Caki2 (cell line): ENCODE results near the gene ZNF555. TPM values are rescaled to one million over a fixed set of nuclear protein-coding genes. Genes with fewer than 3 reads are reported as not detected.
"Not testable (repeated sequence)": the region's sequence is repeated elsewhere in the genome, so short reads cannot be mapped to it uniquely, and the experiment has no call there.

Experiments used
- DNase-seq: peaks from one replicate; pipeline ENCODE4 v3.0.0-alpha.2; 2015; ENCODE audit warnings: low read depth
- in situ Hi-C: cut with HindIII; loops from 2 replicates; pipeline ENCODE4 v1.10.0; 2016; ENCODE audit warnings: low sequenced_read_pairs, low pct_unique_long_range_greater_than_20kb, mixed read lengths
- total RNA-seq: library from RNA; depleted of rRNA; stranded (reverse); fragments of >200 nt; shearing (Covaris generic); gene quantifications from 2 replicates; pipeline ENCODE4 v1.2.3, GENCODE V29; 2014; ENCODE audit warnings: low replicate concordance

ZNF555 gene
- total RNA-seq, 1 experiment from 2014 or later: 3.9 TPM

GRCh38 chr19:2817237-2817829 is 23.9 kb upstream of the ZNF555 start:
- in situ Hi-C loops, DNase-seq: not testable (repeated sequence)

DNA sequence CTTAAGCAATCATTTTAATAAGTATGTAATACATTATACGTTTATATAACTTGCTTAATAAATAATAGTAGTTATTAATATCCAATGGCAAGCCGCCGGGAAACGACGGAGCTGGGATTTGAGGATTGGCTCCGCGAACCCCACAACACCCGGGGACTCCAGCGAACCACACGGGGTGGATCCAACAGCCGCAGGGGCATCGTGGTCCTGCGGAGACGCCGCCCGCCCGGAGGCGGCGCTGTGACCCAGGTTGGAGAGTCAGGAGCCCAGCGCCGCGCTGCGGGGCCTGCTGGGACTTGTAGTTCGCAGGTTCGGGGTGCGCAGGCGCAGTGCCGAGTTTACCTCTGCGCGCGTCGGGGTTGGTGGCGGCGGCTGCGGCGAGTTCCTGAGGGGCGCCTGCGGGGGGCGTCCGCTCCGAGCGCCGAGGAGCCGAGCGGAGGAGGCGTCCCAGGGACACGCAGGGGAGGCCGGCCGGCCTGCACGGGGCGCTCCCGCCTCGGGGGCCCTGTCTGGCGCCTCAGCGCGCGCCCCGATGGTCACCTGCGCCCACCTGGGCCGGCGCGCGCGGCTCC is 21.6 kb upstream of the ZNF555 start, which contains the start of gene ZNF554:
TSS of gene ZNF554 (plus strand) at position 329 of the 572 bp plus-strand sequence. CDS start at position 533, 204 bp downstream.
- in situ Hi-C loops: no loop called here
- DNase-seq: peak; percentile 74

DNA sequence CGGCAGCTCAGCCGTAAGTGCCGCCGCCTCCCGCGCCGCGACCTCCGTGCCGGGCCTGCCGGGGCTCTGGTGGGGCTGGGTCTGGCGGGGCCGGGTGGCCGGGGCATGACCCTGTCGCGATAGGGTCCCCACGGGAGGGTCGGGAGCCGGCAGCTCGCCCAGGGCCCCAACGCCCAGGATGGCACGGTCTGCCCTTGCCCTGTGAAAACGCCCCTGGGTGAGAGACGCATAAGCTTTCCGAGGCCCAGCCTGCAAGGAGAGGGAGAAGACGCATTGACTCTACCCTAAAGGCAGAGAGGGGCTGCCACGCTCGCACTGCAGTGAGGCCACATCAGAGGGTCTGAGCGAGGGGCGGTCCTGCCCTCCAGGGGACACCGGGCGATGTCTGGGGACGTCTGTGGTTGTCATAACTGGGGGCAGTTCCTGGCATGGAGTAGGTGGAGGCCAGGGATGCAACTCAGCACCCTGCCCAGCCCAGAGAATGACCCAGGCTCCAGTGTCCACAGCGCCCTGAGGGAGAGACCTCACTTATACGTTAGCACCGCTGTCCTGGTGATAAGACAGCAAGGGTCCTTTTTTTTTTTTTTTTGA is 21.1 kb upstream of the ZNF555 start:
- no peak for DNase-seq
- in situ Hi-C loops: no loop called here

- in situ Hi-C loops: no loop called here
- DNase-seq: no peak
Observed at GRCh38 chr19:2822846-2823245, 18.4 kb upstream of the ZNF555 start.

DNA sequence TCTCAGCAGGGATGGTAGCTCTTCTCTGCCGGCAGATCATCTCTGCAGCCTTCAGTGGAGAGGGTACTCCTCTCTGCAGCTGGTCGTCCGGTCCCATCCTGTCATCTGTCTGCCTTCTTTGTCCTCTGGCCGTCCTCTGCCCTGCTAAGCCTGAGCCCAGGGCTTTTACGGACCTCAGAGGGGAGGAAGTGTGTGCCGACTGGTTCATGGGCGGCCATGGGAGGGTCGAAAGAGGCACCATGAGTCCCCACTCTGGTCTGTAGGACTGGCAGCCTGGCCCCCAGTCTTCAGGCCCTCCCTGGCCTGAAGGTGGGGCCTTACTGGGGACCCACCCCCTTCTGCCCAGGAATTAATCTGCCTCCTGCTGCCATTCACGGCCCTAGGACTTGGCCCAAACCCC is 17.6 kb upstream of the ZNF555 start:
- DNase-seq: no peak
- in situ Hi-C loops: no loop called here

DNA sequence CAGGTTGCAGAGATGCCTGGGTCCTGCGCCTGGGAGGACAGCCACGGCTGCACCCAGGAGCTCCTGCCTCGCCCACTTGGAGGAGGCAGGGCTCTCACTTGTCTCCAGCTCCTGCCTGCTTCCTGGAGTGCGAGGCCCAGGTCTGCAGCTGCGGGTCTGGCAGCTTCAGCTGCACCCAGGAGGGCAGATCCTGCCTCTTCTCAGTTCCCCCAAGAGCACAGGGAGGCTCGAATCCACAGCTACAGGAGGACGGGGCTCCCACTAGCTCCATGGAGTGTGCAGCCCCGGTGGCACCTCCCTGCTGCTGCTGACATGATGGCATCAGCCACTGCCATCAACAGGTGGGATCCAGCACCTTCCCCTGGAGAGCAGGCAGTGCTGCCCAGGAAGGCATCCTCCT is 17.1 kb upstream of the ZNF555 start:
- in situ Hi-C loops: no loop called here
- no peak for DNase-seq

GRCh38 chr19:2827022-2827421 is 14.3 kb upstream of the ZNF555 start:
- in situ Hi-C loops: no loop called here
- DNase-seq: no peak

DNA sequence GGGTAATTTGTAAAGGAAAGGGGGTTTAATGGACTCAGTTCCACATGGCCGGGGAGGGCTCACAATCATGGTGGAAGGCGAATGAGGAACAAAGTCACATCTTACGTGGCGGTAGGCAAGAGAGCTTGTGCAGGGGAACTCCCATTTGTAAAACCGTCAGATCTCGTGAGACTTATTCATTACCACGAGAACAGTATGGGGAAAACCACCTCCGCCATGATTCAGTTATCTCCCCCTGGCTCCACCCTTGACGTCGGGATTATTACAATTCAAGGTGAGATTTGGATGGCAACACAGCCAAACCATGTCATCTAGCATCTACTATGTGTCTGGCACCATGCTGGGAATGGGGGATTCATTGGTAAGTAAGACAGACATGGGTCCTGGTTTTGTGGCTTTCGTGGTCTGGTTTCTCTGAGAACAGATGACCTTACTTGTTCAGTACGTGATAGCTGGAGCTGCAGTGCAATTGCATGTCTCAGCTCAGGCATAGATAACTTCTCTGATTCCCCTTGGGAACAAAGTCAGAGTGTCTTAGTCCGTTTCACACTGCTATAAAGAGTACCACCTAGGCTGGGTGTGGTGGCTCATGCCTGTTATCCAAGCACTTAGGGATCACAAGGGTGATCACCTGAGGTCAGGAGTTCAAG is 13.3 kb upstream of the ZNF555 start:
- no peak for DNase-seq
- in situ Hi-C loops: no loop called here

DNA sequence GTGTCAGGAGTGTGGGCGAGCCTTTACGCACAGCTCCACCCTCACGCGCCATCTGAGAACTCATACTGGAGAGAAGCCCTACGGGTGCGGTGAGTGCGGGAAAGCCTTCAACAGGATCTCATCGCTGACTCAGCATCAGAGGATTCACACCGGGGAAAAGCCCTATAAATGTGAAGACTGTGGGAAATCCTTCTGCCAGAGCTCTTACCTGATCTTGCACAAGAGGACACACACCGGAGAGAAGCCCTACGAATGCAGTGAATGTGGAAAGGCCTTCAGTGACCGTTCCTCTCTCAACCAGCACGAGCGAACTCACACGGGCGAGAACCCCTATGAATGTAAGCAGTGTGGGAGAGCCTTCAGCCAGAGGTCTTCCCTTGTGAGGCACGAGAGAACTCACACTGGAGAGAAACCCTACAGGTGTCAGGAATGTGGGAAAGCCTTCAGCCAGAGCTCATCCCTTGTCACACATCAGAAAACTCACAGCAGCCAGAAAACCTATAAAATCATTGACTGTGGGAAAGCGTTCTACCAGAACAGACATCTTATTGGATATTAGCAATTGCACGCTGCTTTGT is 6.9 kb upstream of the ZNF555 start:
- in situ Hi-C loops: no loop called here
- no peak for DNase-seq

DNA sequence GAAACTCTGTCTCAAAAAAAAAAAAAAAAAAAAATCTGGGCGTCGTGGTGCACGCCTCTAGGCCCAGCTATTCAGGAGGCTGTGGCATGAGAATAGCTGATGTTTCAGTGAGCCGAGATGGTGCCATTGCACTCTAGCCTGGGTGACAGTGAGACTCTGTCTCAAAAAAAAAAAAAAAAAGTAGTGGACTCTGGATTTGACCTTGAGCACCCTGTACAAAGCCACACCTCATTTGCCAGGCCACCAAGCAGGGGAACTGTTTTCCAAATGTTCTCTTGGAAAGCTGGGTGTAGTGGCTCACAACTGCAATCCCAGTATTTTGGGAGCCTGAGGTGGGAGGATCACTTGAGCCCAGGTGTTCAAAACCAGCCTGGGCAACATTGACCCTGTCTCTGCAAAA is 3.8 kb upstream of the ZNF555 start:
- DNase-seq: no peak
- in situ Hi-C loops: no loop called here

GRCh38 chr19:2841855-2842574 is 740 bp downstream of the ZNF555 start:
- DNase-seq: no peak
- in situ Hi-C loops: no loop called here

GRCh38 chr19:2845107-2845506 is 3.8 kb downstream of the ZNF555 start:
- in situ Hi-C loops: no loop called here
- no peak for DNase-seq

DNA sequence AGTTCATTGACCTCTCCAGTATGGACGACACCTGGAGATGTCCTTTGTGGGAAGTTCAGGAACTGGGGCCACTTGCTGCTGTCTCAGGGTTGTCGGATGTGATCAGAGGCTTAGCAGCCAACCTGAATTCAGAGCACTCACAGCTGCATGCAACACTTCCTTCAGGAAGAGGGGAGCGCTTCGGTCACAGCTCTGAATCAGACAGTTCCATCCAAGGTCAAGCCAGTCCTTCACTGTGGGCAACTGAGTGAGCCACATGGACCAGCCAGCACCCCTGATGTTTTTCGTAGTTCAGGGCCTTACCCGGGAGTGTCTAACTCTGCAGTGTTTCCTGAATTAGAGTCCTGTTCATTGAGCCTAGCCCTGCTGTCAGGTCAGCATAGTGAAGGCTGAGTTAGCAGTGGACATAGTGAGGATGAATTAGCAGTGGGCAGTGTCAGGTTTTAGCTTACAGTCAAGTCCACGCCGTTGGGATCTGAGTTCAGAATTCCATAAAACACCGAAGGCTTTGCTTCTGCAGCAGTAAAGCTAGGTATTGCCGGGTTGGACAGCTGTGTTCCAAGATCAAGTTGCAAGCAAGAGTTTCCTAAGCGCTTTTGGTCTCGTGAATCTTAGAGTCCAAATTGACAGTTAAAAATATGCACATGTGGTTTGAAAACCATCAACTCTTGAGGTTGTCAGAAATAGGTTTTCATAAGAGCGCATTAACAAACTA is 5.1 kb downstream of the ZNF555 start:
- in situ Hi-C loops: no loop called here
- DNase-seq: no peak

- DNase-seq: no peak
- in situ Hi-C loops: no loop called here
Observed at GRCh38 chr19:2847507-2847906, 6.2 kb downstream of the ZNF555 start.

DNA sequence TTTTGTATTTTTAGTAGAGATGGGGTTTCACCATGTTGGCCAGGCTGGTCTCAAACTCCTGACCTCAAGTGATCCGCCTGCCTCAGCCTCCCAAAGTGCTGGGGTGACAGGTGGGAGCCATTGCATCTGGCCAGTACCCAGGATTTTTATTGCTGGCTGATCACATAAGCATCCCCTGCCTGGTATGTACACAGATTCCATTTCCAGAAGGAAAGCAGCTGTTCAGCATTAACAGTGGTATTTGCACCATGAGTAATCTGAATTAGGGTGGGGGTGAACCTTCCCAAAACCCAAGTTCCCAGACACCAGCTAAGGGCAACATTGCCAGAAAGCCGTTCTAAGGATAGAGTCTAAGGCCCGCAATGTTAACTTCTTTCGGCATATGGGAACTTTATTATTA is 7.3 kb downstream of the ZNF555 start:
- no peak for DNase-seq
- in situ Hi-C loops: no loop called here

GRCh38 chr19:2850256-2850925 is 9.1 kb downstream of the ZNF555 start:
- in situ Hi-C loops: no loop called here
- no peak for DNase-seq

DNA sequence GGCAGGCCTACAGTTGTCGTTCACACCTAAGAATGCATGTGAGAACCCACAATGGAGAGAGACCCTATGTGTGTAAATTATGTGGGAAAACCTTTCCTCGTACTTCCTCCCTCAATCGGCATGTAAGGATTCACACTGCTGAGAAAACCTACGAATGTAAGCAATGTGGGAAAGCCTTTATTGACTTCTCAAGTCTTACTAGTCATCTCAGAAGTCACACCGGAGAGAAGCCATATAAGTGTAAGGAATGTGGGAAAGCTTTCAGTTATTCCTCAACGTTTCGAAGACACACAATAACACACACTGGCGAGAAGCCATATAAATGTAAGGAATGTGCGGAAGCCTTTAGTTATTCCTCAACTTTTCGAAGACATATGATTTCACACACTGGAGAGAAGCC is 11.3 kb downstream of the ZNF555 start:
- no peak for DNase-seq
- in situ Hi-C loops: no loop called here
